Left lobe of liver (tissue), 2 donors: Measurements from ENCODE around the gene C7orf57. TPM values are rescaled to one million over a fixed set of nuclear protein-coding genes. Genes with fewer than 3 reads are reported as not detected.
"Not testable (repeated sequence)": the region's sequence is repeated elsewhere in the genome, so short reads cannot be mapped to it uniquely, and the experiment has no call there.

Experiments
- ATAC-seq: fragments of 200-7000 bp; cut with Tn5 transposase; one replicate; pipeline ENCODE4 v1.9.1; 2020; ENCODE audit warnings: mild to moderate bottlenecking, moderate library complexity
- DNase-seq: peaks from one replicate; pipeline ENCODE4 v3.0.0-alpha.2; 2020; ENCODE audit warnings: low spot score
- total RNA-seq: library from RNA; stranded (reverse); gene quantifications from one replicate; pipeline ENCODE4 v1.2.1, GENCODE V29; 2021
- donor health status: DM: no; HTN: no; CAD: no; lungs with moderate emphysema.
- donor health status: DM: no; HTN: yes; CAD: no.

C7orf57 gene
- total RNA-seq: not detected

DNA sequence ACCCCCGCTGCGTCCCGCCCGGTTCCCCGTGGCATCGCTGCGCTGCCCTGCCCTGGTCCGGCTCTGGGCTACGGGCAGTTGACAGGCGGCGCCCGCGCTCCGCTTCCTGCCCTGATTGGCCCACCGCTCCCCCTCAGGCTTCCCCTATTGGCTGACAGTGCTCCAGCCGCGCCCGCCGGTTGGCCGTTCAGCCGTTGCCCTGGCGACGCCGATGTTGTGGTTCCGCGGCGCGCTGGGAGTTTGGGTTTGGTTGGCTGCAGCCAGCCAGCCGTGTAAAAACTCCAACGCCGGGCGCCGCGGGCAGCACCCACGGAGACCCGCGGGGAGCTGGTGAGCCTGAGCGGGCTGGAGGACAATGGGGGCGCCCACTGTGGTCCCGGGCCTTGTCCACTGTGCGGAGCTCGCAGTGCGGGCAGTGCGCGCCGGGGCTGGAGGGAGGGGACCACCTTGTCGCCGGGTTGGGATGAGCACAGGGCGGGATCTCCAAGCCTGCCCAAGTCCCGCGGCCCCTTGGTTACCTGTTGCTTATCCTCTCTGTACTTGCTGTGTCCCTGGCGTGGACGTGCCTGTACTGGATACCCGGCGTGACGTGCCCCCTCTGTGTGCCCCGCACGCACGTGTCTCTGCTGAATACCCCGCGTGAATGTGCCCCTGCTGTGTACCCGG, at the start of gene C7orf57:
Gene C7orf57 (plus strand): TSS at position 243 of the 666 bp plus-strand sequence. CDS start 766 bp downstream, outside the sequence.
- DNase-seq (peak; percentile 77), ATAC-seq (peak; percentile 96)

- ATAC-seq: no peak
- no peak for DNase-seq
Observed at GRCh38 chr7:47988496-47989386, 46.6 kb upstream of the C7orf57 start.

DNA sequence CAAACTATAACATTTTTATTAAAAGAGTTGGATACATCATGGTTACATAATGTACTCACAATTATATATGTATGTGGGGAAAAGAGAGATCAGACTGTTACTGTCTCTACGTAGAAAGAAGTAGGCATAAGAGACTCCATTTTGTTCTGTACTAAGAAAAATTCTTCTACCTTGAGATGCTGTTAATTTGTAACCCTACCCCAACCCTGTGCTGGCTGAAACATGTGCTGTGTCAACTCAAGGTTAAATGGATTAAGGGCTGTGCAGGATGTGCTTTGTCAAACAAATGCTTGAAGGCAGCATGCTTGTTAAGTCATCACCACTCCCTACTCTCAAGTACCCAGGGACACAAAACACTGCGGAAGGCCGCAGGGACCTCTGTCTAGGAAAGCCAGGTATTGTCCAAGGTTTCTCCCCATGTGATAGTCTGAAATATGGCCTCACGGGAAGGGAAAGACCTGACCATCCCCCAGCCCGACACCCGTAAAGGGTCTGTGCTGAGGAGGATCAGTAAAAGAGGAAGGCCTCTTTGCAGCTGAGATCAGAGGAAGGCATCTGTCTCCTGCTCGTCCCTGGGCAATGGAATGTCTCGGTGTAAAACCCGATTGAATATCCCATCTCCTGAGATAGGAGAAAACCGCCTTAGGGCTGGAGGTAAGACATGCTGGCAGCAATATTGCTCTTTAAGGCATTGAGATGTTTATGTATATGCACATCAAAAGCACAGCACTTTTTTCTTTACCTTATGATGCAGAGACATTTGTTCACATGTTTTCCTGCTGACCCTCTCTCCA, 45.5 kb upstream of the C7orf57 start:
- ATAC-seq, DNase-seq: not testable (repeated sequence)

GRCh38 chr7:47990592-47990991, 44.8 kb upstream of the C7orf57 start:
- DNase-seq (no peak), ATAC-seq (no peak)

DNA sequence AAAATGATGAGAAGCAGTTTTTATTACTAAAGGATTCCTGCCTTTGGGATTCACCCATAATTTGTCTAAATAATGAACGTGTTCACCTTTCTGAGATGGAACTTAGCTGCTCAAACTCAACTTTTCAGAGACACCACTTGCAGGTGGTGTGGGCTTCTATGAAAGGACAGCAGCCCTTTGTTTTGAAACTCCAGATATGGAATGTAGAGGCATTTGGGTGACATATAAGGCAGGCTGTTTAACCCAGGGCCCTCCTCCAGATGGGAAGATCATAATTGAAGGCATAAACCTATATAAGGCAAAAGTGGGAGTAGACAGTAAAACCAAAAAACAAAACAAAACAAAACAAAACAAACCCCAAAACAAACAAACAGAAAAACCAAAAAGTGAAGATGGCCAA, 44.1 kb upstream of the C7orf57 start:
- ATAC-seq: no peak

GRCh38 chr7:47991741-47992311, 43.5 kb upstream of the C7orf57 start:
- DNase-seq: peak; percentile 85
- ATAC-seq: peak; percentile 99

More for the DNA sequence above, 44.1 kb upstream of the C7orf57 start:
- no peak for DNase-seq

DNA sequence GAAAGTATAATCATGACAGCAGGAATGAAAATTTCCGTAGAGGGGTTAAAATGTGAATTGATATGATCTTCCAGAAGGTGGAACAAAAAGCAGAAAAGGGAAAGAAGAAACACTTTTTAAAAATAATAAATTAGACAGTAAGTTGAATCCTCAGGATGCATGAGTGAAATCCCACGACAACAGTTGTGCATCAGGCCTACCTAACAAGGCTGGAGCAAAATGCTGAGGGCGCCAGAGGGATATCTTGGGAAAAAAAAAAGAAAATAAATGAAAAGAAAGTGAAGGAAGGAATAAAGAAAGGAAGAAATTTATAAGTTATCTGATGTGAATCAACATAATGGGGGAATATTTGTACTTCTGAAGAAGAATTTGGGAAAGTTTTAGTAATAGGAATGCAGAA, 42.9 kb upstream of the C7orf57 start:
- ATAC-seq (no peak), DNase-seq (no peak)

- ATAC-seq: no peak
Observed at GRCh38 chr7:47999413-47999812, 35.9 kb upstream of the C7orf57 start.

DNA sequence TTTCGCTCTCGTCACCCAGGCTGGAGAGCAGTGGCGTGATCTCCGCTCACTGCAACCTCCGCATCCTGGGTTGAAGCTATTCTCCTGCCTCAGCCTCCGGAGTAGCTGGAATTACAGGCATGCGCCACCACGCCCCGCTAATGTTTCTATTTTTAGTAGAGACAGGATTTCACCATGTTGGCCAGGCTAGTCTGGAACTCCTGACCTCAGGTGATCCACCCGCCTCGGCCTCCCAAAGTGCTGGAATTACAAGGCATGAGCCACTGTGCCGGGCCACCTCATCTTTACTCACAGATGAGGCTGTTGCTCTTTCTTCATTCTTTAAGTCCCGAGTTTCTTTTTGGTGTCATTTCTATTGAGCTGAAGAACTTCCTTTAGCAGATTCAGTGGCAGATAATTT, 35.2 kb upstream of the C7orf57 start:
- ATAC-seq, DNase-seq: not testable (repeated sequence)

More at GRCh38 chr7:47999413-47999812, 35.9 kb upstream of the C7orf57 start:
- no peak for DNase-seq

GRCh38 chr7:48004032-48004431, 31.3 kb upstream of the C7orf57 start:
- DNase-seq (no peak), ATAC-seq (no peak)

- ATAC-seq (no peak), DNase-seq (no peak)
Observed at GRCh38 chr7:48004638-48005037, 30.7 kb upstream of the C7orf57 start.

GRCh38 chr7:48006866-48007265, 28.5 kb upstream of the C7orf57 start:
- DNase-seq (no peak), ATAC-seq (no peak)

- no peak for ATAC-seq
Observed at GRCh38 chr7:48009257-48009656, 26.1 kb upstream of the C7orf57 start.

GRCh38 chr7:48009954-48010353, 25.4 kb upstream of the C7orf57 start:
- DNase-seq (no peak), ATAC-seq (no peak)

More at GRCh38 chr7:48009257-48009656, 26.1 kb upstream of the C7orf57 start:
- DNase-seq: no peak

DNA sequence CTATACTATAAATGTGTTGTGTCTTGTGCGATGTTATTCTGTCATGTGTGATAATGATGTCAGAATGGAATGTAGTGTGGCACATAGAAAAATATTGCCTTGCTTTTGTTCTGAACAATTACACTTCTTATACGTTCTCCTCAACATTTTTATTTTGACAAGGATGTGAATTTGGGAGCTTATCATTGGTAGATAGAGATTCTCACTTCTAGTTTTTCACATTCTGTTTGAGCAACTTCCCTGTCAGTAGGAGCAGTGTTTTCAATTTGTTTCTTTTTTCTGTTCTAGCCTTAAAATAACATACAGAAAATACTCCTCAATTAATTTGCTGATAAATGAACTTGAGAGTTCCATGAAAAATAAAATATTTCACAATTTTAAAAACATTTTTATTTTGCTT, 24.0 kb upstream of the C7orf57 start:
- ATAC-seq (no peak), DNase-seq (no peak)

GRCh38 chr7:48011951-48012350, 23.4 kb upstream of the C7orf57 start:
- ATAC-seq (no peak), DNase-seq (no peak)

DNA sequence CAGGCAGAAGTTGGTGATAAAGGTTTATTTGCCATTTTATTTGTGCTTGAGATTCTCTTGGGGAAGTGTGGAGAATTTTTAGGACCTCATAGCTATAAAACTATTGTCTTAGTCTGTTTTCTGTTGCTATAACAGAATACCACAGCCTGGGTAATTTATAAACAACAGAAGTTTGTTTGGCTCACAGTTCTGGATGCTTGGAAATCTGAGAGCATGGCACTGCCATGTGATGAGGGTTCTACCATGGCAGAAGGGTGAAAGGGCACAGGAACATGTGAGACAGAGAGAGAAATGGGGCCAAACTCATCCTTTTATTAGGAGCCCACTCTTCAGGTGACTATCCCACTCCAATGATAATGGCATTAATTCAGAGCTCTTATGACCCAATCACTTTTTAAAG, 18.7 kb upstream of the C7orf57 start:
- ATAC-seq (no peak), DNase-seq (no peak)

DNA sequence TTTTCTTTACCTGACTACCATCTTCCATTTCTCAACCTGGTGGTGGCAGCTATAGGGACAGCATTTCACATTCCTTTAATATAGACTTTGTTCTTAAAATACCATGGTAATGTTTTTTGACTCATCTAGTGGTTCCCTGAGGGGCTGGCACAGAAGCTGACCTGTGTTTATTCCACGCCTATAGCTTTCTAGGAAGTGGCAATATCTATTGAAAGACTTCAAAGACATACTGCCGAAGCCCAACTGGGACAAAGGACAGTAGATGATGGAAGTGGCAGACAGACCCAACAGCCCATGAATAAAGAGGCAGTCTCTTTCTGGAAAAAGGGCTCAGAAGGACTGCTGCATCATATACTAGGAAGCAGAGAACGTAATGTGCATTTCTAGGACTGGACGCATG, 17.7 kb upstream of the C7orf57 start:
- DNase-seq (no peak), ATAC-seq (no peak)

DNA sequence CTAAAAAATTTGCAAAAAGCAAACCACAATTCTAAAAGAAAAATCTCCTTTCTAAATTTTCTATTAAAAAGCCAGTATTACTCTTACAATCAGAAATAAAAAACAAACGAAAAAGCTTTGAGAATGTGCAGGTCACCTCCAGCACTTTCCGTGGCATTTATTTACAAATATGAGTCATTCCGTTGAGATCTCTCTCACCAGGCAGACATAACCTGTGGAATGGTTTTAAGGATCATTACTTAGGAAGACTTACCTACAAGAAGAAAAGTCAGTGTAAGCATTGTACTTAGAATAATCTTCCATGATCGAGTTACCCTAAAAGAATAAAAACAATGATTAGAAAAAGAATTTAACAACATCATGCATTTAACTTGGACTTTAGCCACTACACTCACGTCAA, 9.7 kb upstream of the C7orf57 start:
- ATAC-seq: no peak
- no peak for DNase-seq

DNA sequence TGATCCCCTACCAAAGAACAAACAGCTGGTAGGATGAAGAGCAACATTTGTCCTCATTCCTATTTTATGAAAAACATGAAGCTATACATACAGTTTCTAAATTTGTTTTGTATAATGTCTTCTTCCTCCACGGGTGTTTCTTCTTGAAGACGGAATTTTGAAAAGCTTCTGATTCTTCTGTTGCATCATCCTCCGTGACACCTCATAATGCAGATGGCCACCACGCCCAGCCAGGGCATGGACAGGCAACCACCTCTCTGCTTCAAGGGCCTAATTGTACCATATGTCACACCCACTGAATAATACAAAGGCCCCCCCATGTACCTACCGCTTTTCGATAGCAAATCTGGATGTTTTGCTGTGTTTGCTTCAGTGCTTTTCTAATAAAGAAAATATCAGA, 6.4 kb upstream of the C7orf57 start, which contains the start of gene SUN3:
Gene SUN3 (minus strand): TSS at position 170 of the 400 bp plus-strand sequence. CDS start 169 bp downstream, at position 1.
- DNase-seq: no peak
- no peak for ATAC-seq

- no peak for DNase-seq
- ATAC-seq: no peak
Observed at GRCh38 chr7:48031111-48031510, 4.2 kb upstream of the C7orf57 start.
